Testis (tissue), 2 donors: ENCODE results near the gene TSKU.

Experiments
- CTCF ChIP-seq, 3 experiments: fragments of 450-650 bp in 2 of 3; fragments of 200-600 bp in 1 of 3; sonication (generic) in 1 of 3; IDR thresholded peaks; one replicate each; pipeline ENCODE4 v1.5.1; 2016 to 2019; ENCODE audit warnings: antibody characterized with exemption in 3 of 3, mild to moderate bottlenecking in 2 of 3, moderate library complexity in 1 of 3
- POLR2A ChIP-seq: fragments of 450-650 bp; IDR thresholded peaks from one replicate; pipeline ENCODE4 v1.6.1; 2017; ENCODE audit warnings: antibody characterized with exemption, mild to moderate bottlenecking, moderate library complexity

GRCh38 chr11:76765863-76766350 is 17.2 kb upstream of the TSKU start:
- no peak for TF ChIP-seq CTCF (IDR thresholded peaks at IDR 0.05)
- TF ChIP-seq POLR2A, result no peak
